Karpas-422 (cell line): ENCODE data around the gene KEAP1. TPM values are rescaled to one million over a fixed set of nuclear protein-coding genes. Genes with fewer than 3 reads are reported as not detected.
"Not testable (repeated sequence)": the region's sequence is repeated elsewhere in the genome, so short reads cannot be mapped to it uniquely, and the experiment has no call there.

Source experiments
- DNase-seq: peaks from one replicate; pipeline ENCODE4 v3.0.0-alpha.2; 2015
- H2AFZ ChIP-seq: fragments of 200-600 bp; sonication (generic); 2 replicates; pipeline ENCODE4 v1.6.1; 2014; ENCODE audit warnings: antibody characterized with exemption, low read length, mixed read lengths
- H3K27ac ChIP-seq: fragments of 200-600 bp; sonication (generic); 2 replicates; pipeline ENCODE4 v1.5.1; 2014; ENCODE audit warnings: mild to moderate bottlenecking, low read length, moderate library complexity
- H3K27me3 ChIP-seq: fragments of 200-600 bp; sonication (generic); 2 replicates; pipeline ENCODE4 v1.6.1; 2014; ENCODE audit warnings: low read length, mixed read lengths
- H3K36me3 ChIP-seq: fragments of 200-600 bp; sonication (generic); 2 replicates; pipeline ENCODE4 v1.6.1; 2014; ENCODE audit warnings: low read length, mixed read lengths; ENCODE audit not compliant: insufficient read depth
- H3K4me1 ChIP-seq: fragments of 200-600 bp; sonication (generic); 2 replicates; pipeline ENCODE4 v1.6.1; 2014; ENCODE audit warnings: mild to moderate bottlenecking, low read length, mixed read lengths
- H3K4me2 ChIP-seq: fragments of 200-600 bp; sonication (generic); 2 replicates; pipeline ENCODE4 v1.6.1; 2014; ENCODE audit warnings: low read length, low read depth, mild to moderate bottlenecking; ENCODE audit not compliant: poor library complexity, severe bottlenecking
- H3K4me3 ChIP-seq: fragments of 200-600 bp; sonication (generic); 2 replicates; pipeline ENCODE4 v1.5.1; 2014; ENCODE audit warnings: mild to moderate bottlenecking, antibody characterized with exemption, low read length, mixed read lengths
- H3K79me2 ChIP-seq: fragments of 200-600 bp; sonication (generic); 2 replicates; pipeline ENCODE4 v1.6.1; 2014; ENCODE audit warnings: mild to moderate bottlenecking, low read length, mixed read lengths
- H3K9ac ChIP-seq: fragments of 200-600 bp; sonication (generic); 2 replicates; pipeline ENCODE4 v1.6.0; 2014; ENCODE audit warnings: low read length
- H3K9me2 ChIP-seq: fragments of 200-600 bp; sonication (generic), shearing (Covaris generic); replicated peaks from 2 replicates; pipeline ENCODE4 v1.6.0; 2014; ENCODE audit warnings: mild to moderate bottlenecking, low read length, moderate library complexity; ENCODE audit not compliant: insufficient read depth
- H3K9me3 ChIP-seq: fragments of 300-700, 200-600 bp; sonication (generic); 2 replicates; pipeline ENCODE4 v1.6.1; 2014; ENCODE audit warnings: low read length, mixed read lengths
- H4K20me1 ChIP-seq: fragments of 200-600 bp; sonication (generic); 2 replicates; pipeline ENCODE4 v1.6.1; 2014; ENCODE audit warnings: mild to moderate bottlenecking, antibody characterized with exemption, low read length, low read depth; ENCODE audit not compliant: insufficient read depth
- total RNA-seq: library from RNA; depleted of rRNA; stranded (reverse); fragments of >200 nt; shearing (Covaris generic); gene quantifications from 2 replicates; pipeline ENCODE4 v1.2.3, GENCODE V29; 2014; ENCODE audit warnings: low replicate concordance

KEAP1 gene
- total RNA-seq, 1 experiment from 2014 or later: 25.0 TPM

DNA sequence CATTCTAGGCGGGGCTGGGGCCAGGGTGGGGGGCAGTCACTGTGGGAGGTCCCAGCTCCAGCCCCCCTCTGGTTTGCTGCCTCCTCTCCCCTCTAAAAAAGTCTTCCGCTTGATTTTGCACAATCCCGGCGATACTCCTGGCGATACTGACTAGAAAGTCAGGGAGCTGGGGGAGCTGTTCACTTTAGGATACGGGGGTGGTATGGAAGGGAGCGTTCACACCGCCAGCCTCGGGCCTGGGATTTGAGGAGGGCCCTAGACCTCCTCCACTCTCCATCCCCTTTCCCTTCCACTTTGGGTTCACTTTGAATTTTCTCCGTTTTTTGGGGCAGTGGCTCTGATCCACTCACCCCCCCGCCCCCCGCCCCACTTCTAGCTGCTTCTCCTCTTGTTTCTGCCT lies 35.0 kb downstream of the KEAP1 start:
- no peak for DNase-seq
- Histone ChIP-seq H3K9ac (no peak overlapping the region), H3K27me3 (no peaks in the 10 kb centered on the region), H3K79me2 (no peaks in the 10 kb centered on the region), H3K27ac (no peak overlapping the region), H3K4me2 (no peak overlapping the region), H3K4me3 (no peak overlapping the region), H3K4me1 (no peaks in the 10 kb centered on the region), H3K9me3 (no peaks in the 10 kb centered on the region), H3K9me2 (no peaks in the 10 kb centered on the region), H2AFZ (no peak overlapping the region), H3K36me3 (no peaks in the 10 kb centered on the region), H4K20me1 (no peaks in the 10 kb centered on the region)

GRCh38 chr19:10467104-10467706 lies 36.0 kb downstream of the KEAP1 start:
- no peaks in the 10 kb centered on the region for H4K20me1 ChIP-seq
- no peaks in the 10 kb centered on the region for H3K27me3 ChIP-seq
- H3K4me2 ChIP-seq: no peak overlapping the region
- H3K4me1 ChIP-seq: no peaks in the 10 kb centered on the region
- no peak overlapping the region for H3K27ac ChIP-seq
- no peaks in the 10 kb centered on the region for H3K9me3 ChIP-seq
- H2AFZ ChIP-seq: no peak overlapping the region
- H3K79me2 ChIP-seq: no peaks in the 10 kb centered on the region
- H3K9ac ChIP-seq: no peak overlapping the region
- no peak for DNase-seq
- no peak overlapping the region for H3K4me3 ChIP-seq
- H3K36me3 ChIP-seq: no peaks in the 10 kb centered on the region
- H3K9me2 ChIP-seq: no peaks in the 10 kb centered on the region

DNA sequence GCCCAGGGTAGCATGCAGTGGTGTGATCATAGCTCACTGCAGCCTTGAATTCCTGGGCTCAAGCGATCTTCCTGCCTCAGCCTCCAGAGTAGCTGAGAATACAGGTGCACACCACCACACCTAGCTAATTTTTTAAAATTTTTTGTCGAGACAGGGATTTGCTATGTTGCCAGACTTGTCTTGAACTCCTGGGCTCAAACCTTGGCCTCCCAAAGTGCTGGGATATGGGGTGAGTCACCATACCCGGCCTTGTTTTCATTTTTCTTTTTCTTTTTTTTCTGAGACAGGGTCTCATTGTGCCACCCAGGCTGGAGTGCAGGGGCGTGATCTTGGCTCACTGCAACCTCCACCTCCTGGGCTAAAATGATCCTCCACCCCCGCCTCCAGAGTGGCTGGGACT lies 38.7 kb downstream of the KEAP1 start:
- H3K79me2 ChIP-seq: no peaks in the 10 kb centered on the region
- no peaks in the 10 kb centered on the region for H3K9me2 ChIP-seq
- no peak overlapping the region for H3K27ac ChIP-seq
- no peaks in the 10 kb centered on the region for H3K9me3 ChIP-seq
- no peak overlapping the region for H3K9ac ChIP-seq
- H4K20me1 ChIP-seq: no peaks in the 10 kb centered on the region
- no peaks in the 10 kb centered on the region for H3K27me3 ChIP-seq
- peaks cover 6% of the 10 kb centered on the region for H3K4me1 ChIP-seq
- DNase-seq: no peak
- no peak overlapping the region for H3K4me2 ChIP-seq
- no peak overlapping the region for H2AFZ ChIP-seq
- H3K36me3 ChIP-seq: no peaks in the 10 kb centered on the region
- H3K4me3 ChIP-seq: no peak overlapping the region

DNA sequence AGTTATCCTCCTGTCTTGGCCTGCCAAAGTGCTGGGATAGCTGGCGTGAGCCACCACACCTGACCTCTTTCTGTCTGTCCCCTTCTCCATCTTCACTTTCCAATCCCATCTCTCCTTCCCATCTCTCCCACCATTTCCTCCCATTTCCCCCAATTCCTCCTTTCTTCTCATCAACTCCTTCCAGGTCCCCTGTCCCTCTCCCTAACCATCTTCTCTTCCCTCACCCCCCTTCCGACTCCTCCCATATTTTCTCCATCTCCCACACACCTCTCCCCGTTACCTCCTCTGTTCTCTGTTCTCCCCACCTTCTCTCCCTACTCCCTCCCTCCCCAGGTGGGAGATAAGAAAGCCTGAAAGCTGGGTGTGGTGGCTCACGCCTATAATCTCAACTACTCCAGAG lies 40.6 kb downstream of the KEAP1 start:
- H3K27ac ChIP-seq: no peak overlapping the region
- H3K4me3 ChIP-seq: no peak overlapping the region
- H3K36me3 ChIP-seq: no peaks in the 10 kb centered on the region
- H2AFZ ChIP-seq: no peak overlapping the region
- no peaks in the 10 kb centered on the region for H3K27me3 ChIP-seq
- no peaks in the 10 kb centered on the region for H3K79me2 ChIP-seq
- no peak overlapping the region for H3K4me2 ChIP-seq
- no peak for DNase-seq
- H3K9me3 ChIP-seq: no peaks in the 10 kb centered on the region
- no peaks in the 10 kb centered on the region for H4K20me1 ChIP-seq
- H3K4me1 ChIP-seq: peaks cover 6% of the 10 kb centered on the region
- no peak overlapping the region for H3K9ac ChIP-seq
- H3K9me2 ChIP-seq: no peaks in the 10 kb centered on the region

- H3K27ac ChIP-seq, H3K4me3 ChIP-seq, H3K9ac ChIP-seq, H3K27me3 ChIP-seq, H4K20me1 ChIP-seq, H3K9me3 ChIP-seq, H3K9me2 ChIP-seq, H3K36me3 ChIP-seq, H2AFZ ChIP-seq, H3K79me2 ChIP-seq, H3K4me1 ChIP-seq, DNase-seq: not testable (repeated sequence)
- peak overlapping the region; percentile 48 for H3K4me2 ChIP-seq
Observed at GRCh38 chr19:10462042-10462441, 41.1 kb downstream of the KEAP1 start.

DNA sequence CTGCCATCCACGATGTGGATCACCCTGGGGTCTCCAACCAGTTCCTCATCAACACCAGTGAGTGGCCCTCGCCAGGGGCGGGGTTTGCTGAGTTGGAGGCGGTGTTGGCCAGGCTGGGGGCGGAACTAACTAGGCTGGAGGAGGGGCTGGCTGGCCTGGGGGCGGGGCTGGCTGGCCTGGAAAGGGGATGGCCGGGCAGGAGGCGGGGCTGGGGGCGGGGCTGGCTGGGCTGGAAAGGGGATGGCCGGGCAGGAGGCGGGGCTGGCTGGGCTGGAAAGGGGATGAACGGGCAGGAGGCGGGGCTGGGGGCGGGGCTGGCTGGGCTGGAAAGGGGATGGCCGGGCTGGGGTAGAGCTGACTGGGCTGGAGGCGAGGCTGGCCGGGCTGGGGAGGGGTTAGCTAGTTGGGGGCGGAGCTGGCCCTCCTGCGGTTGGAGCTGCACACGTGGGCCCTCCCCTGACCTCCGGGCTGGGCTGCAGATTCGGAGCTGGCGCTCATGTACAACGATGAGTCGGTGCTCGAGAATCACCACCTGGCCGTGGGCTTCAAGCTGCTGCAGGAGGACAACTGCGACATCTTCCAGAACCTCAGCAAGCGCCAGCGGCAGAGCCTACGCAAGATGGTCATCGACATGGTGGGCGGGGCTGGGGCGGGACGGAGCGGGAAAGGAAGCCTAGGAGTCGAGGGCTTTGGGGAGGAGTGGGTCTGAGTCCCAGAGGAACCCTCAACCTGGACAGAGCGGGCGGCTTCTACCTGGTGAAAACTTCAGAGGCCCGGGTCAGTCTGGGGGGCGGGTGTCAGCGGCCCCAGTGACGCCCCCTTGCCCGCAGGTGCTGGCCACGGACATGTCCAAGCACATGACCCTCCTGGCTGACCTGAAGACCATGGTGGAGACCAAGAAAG lies 41.9 kb downstream of the KEAP1 start:
- H3K9me2 ChIP-seq: no peaks in the 10 kb centered on the region
- H3K4me3 ChIP-seq: no peak overlapping the region

DNA sequence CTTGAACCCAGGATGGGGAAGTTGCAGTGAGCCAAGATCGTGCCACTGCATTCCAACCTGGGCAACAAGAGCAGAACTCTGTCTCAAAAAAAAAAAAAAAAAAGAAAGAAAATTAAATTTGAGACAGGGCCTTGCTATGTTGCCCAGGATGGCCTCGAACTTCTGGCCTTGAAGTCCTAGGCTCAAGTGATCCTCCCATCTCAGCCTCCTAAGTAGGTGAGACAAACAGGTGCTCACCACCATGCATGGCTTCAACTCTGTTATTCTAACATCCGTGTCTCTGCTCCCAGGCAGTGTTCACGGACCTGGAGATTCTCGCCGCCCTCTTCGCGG lies 42.5 kb downstream of the KEAP1 start:
- Histone ChIP-seq H3K9me3 (no peaks in the 10 kb centered on the region), H3K27ac (no peak overlapping the region), H3K4me1 (peaks cover 6% of the 10 kb centered on the region), H3K4me3 (no peak overlapping the region), H4K20me1 (no peaks in the 10 kb centered on the region), H3K36me3 (no peaks in the 10 kb centered on the region), H3K9ac (no peak overlapping the region), H3K9me2 (no peaks in the 10 kb centered on the region), H3K79me2 (no peaks in the 10 kb centered on the region), H3K4me2 (no peak overlapping the region), H3K27me3 (no peaks in the 10 kb centered on the region), H2AFZ (no peak overlapping the region)
- DNase-seq: no peak

More for the DNA sequence above, 41.9 kb downstream of the KEAP1 start:
- Histone ChIP-seq H3K27ac (no peak overlapping the region), H3K9ac (no peak overlapping the region), H3K4me2 (peak overlapping the region; percentile 48), H3K9me3 (no peaks in the 10 kb centered on the region), H4K20me1 (no peaks in the 10 kb centered on the region), H3K4me1 (peaks cover 6% of the 10 kb centered on the region), H3K36me3 (no peaks in the 10 kb centered on the region), H3K79me2 (no peaks in the 10 kb centered on the region), H3K27me3 (no peaks in the 10 kb centered on the region), H2AFZ (no peak overlapping the region)
- DNase-seq: peak; percentile 98

DNA sequence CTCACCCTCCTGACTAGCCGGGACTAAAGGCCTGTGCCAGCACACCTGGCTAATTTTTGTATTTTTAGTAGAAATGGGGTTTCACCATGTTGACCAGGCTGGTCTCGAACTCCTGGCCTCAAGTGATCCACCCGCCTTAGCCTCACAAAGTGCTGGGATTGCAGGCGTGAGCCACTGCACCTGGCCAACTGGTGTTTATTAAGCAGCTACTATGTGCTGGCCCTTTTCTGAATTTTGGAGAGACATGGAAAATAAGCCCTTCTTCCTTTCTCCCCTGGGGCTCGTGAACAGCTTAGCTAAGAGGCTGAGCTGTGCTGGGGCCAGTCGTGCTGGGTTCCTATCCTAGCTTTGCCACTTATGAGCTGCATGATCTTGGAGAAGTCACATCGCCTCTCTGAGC lies 44.4 kb downstream of the KEAP1 start:
- H4K20me1 ChIP-seq, H2AFZ ChIP-seq, H3K4me2 ChIP-seq, H3K4me1 ChIP-seq, H3K9me3 ChIP-seq, H3K79me2 ChIP-seq, H3K27me3 ChIP-seq, H3K9me2 ChIP-seq, H3K27ac ChIP-seq, H3K4me3 ChIP-seq, H3K36me3 ChIP-seq, H3K9ac ChIP-seq, DNase-seq: not testable (repeated sequence)
